Measurements from ENCODE around the gene RCSD1.
A peak's percentile ranks its signal among the peaks of the same experiment; 100 is the strongest.

DNA sequence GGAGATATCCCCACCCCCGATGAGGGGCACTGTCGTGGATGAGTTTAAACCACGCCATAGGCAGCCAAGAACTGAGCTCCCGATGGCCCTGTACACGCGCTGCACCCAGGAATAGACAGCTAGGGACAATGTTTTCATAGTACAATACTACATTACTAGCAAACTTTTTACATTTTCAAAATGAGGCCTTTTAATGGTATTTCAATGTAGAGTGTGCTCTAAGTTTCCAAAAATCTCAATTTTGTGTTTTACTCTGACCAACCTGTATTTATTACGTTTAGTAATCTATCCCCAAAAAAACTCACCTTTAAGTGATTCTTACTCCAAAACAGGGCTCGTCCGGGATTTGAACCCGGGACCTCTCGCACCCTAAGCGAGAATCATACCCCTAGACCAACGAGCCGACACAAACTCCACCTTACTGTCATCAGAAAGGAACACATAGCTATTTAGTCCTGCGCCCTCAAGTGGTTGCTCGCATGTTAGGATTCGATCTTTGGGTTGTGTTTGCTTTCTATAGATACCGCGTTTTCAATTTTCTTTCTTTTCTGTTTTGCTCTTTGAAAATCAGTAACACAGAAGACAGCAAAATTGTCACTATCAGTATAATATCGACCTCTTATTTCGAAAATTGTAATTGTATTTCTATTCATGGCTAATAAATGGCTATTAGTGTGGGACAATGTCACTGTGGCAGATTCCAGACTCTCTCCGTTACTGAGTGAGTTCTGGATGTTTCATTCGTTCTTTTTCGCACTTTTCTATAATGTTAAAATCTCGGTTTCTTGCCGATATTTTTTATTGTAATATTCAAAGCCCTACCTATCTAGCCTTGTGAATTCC lies 85.3 kb downstream of the RCSD1 start:
- peak; percentile 91 for TF ChIP-seq CTCF (IDR thresholded peaks at IDR 0.05; ENCODE audit: borderline replicate concordance, extremely low read depth, low read length, poor library complexity, severe bottlenecking)
- no peak for TF ChIP-seq EZH2 (IDR thresholded peaks at IDR 0.05; ENCODE audit: borderline replicate concordance, low read depth, low read length, severe bottlenecking)
